Fibroblast of lung (primary cell): ENCODE measurements around the gene GSC2. TPM values are rescaled to one million over a fixed set of nuclear protein-coding genes. Genes with fewer than 3 reads are reported as not detected.

ENCODE experiments used
- DNase-seq, 2 donors: peaks; one replicate each; pipeline versions ENCODE4 v3.0.0 to v3.0.0-alpha.2; 2010; ENCODE audit warnings: low read depth in 2 of 2
- H2AFZ ChIP-seq: 2 replicates; pipeline ENCODE4 v1.5.1; 2012; ENCODE audit warnings: low read length, control low read depth, inconsistent platforms
- H3K27ac ChIP-seq: 2 replicates; pipeline ENCODE4 v1.5.1; 2011; ENCODE audit warnings: low read length, control low read depth; ENCODE audit not compliant: insufficient read depth
- H3K27me3 ChIP-seq: 2 replicates; pipeline ENCODE4 v1.5.1; 2011; ENCODE audit warnings: mild to moderate bottlenecking, low read length; ENCODE audit not compliant: control insufficient read depth, insufficient read depth
- H3K36me3 ChIP-seq: 2 replicates; pipeline ENCODE4 v1.5.1; 2011; ENCODE audit warnings: low read length; ENCODE audit not compliant: control insufficient read depth, insufficient read depth
- H3K4me1 ChIP-seq: 2 replicates; pipeline ENCODE4 v1.5.1; 2011; ENCODE audit warnings: low read length; ENCODE audit not compliant: control insufficient read depth, insufficient read depth; ENCODE audit errors: extremely low read depth
- H3K4me2 ChIP-seq: 2 replicates; pipeline ENCODE4 v1.5.1; 2011; ENCODE audit warnings: low read length, control low read depth; ENCODE audit not compliant: insufficient read depth; ENCODE audit errors: extremely low read depth
- H3K4me3 ChIP-seq, 4 experiments: fragments of 200-600 bp in 1 of 4; sonication (generic) in 1 of 4; replicated peaks in 1 of 4; 2 replicates each; pipeline ENCODE4 v1.5.1; 2011 to 2016; ENCODE audit warnings: low read length in 4 of 4, low read depth in 3 of 4, mild to moderate bottlenecking in 3 of 4, control low read depth in 2 of 4, inconsistent platforms in 1 of 4, mixed read lengths in 1 of 4; ENCODE audit not compliant: insufficient read depth in 1 of 4; ENCODE audit errors: control extremely low read depth in 1 of 4
- H3K79me2 ChIP-seq: 2 replicates; pipeline ENCODE4 v1.5.1; 2012; ENCODE audit warnings: mild to moderate bottlenecking, low read length, inconsistent platforms; ENCODE audit not compliant: control insufficient read depth, insufficient read depth
- H3K9ac ChIP-seq: 2 replicates; pipeline ENCODE4 v1.5.1; 2011; ENCODE audit warnings: mild to moderate bottlenecking, low read length, control low read depth; ENCODE audit not compliant: insufficient read depth
- H3K9me3 ChIP-seq: 2 replicates; pipeline ENCODE4 v1.5.1; 2012; ENCODE audit warnings: low read depth, low read length; ENCODE audit not compliant: control insufficient read depth, insufficient read depth
- H4K20me1 ChIP-seq: 2 replicates; pipeline ENCODE4 v1.5.1; 2011; ENCODE audit warnings: low read length; ENCODE audit not compliant: control insufficient read depth, insufficient read depth; ENCODE audit errors: extremely low read depth
- EZH2 ChIP-seq: IDR thresholded peaks from 2 replicates; pipeline ENCODE4 v1.5.1; 2012; ENCODE audit warnings: low read length, control low read depth, mild to moderate bottlenecking; ENCODE audit errors: missing control alignments
- polyA plus RNA-seq, 2 donors: library from polyadenylated mRNA; depleted of rRNA in 1 of 2; stranded (reverse) in 1 of 2; unstranded in 1 of 2; fragments of >200 nt; gene quantifications; 2 replicates each; pipeline ENCODE4 v1.2.1, GENCODE V29; 2011 to 2012; ENCODE audit warnings: missing spikeins in 1 of 2
- total RNA-seq: library from RNA; depleted of rRNA; stranded (reverse); fragments of >200 nt; gene quantifications from 2 replicates; pipeline ENCODE4 v1.2.1, GENCODE V29; 2014
- TF ChIP-seq, protein P1 (sequence below), 2 donors: IDR thresholded peaks in 1 of 2; conservative IDR thresholded peaks in 1 of 2; 1 replicate in 1 of 2; 2 replicates in 1 of 2; pipeline ENCODE4 v1.5.1; 2011 to 2012; ENCODE audit warnings: low read length in 2 of 2, control low read depth in 1 of 2, inconsistent platforms in 1 of 2, low read depth in 1 of 2, mild to moderate bottlenecking in 1 of 2

Gene GSC2
- total and polyA plus RNA-seq, 2 donors (not counting 1 experiment from before 2014, with no cell fraction given): not detected

DNA sequence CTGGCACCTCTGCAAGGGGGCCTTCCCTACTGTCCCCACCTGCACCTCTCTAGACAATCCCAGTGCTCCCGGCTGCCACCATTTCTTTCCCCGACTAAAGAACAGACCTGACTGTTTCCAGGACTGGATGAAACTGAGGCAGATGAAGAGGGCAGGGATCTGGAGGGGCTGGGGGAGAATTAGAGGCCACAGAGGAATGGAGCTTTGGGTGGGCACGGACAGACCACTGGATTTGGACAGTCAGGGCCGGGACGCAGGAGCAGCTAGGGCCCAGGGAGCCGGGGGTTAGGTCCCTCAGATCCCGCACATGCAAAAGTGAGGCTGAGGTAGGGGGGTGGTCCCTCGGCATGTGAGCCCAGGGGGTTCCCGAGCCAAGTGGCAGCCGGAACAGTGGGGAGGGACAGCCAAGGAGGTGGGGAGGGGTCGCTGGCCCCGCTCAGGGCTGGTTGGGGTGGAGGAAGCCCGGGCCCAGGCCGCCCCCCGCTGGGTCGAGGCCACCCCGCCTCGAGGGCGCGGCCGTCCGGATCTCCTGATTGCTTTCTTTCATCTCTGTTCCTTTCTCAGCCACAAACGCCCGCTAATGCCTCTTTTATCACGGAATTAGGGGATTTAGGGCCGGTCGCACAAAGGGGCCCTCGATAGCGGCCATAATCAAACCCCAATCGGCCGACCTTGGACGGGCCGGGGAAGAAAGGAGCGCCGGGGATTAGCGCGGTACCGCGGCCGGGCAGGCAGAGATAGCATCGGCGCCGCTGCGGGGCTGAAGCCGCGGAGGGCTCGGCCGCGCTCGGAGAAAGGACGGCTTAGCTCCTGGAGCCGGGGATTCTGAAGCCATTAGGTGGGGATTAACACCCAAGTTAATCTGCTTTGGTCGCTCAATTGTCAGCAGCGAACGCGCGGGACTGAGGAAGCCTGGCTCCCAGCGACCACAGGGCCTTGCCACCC, 19.2 kb upstream of the GSC2 start:
- Histone ChIP-seq H4K20me1 (no peaks in the 10 kb centered on the region), H3K36me3 (no peaks in the 10 kb centered on the region), H2AFZ (peak overlapping the region; percentile 42), H3K27ac (no peak overlapping the region), H3K79me2 (peaks cover 23% of the 10 kb centered on the region), H3K4me2 (peak overlapping the region; percentile 84), H3K27me3 (peaks cover 16% of the 10 kb centered on the region), H3K9ac (peak overlapping the region; percentile 1), H3K4me3 (peak overlapping the region in 3 of 4 experiments; percentile 29 to 46 (median 32)), H3K9me3 (no peaks in the 10 kb centered on the region), H3K4me1 (peaks cover 18% of the 10 kb centered on the region)
- TF ChIP-seq, protein P1, sequence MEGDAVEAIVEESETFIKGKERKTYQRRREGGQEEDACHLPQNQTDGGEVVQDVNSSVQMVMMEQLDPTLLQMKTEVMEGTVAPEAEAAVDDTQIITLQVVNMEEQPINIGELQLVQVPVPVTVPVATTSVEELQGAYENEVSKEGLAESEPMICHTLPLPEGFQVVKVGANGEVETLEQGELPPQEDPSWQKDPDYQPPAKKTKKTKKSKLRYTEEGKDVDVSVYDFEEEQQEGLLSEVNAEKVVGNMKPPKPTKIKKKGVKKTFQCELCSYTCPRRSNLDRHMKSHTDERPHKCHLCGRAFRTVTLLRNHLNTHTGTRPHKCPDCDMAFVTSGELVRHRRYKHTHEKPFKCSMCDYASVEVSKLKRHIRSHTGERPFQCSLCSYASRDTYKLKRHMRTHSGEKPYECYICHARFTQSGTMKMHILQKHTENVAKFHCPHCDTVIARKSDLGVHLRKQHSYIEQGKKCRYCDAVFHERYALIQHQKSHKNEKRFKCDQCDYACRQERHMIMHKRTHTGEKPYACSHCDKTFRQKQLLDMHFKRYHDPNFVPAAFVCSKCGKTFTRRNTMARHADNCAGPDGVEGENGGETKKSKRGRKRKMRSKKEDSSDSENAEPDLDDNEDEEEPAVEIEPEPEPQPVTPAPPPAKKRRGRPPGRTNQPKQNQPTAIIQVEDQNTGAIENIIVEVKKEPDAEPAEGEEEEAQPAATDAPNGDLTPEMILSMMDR (conservative IDR thresholded peaks at IDR 0.05 in 1 of 2, IDR thresholded peaks at IDR 0.05 in 1 of 2; ENCODE audit: low read depth in 1 of 2, low read length in 2 of 2): no peak
- TF ChIP-seq EZH2: peak; percentile 55
- no peak for DNase-seq

DNA sequence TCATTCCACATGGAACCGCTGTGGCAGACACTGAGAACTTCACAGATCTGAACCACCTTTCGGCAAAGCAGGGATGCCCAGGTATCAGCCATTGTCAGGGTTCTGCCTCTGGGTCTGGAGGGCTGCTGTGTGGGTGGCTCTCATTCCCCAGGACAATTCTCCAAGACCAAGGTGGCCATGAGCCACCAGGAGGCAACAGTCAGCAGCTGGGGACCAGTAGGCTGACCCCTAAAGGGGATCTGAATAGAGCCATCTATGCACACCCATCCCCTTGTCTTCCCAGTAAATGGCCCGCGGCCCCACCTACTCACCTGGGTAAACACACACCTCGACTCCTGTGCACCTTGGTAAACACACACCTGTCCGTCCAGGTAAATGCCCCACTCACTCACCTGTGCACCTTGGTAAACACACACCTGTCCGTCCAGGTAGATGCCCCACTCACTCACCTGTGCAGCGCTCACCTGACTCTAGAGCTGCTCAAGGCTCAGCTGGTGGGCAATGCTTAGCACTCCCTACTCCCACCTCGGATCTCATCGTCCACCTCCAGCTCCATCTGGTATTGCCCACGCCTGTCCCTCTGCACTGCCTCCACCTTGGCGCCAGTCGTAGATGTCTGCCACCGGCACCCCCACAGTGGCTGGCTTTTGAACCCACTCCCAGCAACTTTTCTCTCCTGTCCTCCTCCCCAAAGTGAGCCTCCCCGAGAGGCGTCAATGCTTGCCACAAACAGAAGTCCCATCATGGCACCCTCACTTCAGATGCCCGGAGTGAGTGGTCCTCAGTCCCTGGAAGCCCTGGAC, 18.2 kb upstream of the GSC2 start:
- Histone ChIP-seq H3K4me3 (no peak overlapping the region), H3K4me1 (peaks cover 16% of the 10 kb centered on the region), H4K20me1 (no peaks in the 10 kb centered on the region), H3K27me3 (peaks cover 16% of the 10 kb centered on the region), H3K36me3 (no peaks in the 10 kb centered on the region), H2AFZ (no peak overlapping the region), H3K9me3 (no peaks in the 10 kb centered on the region), H3K27ac (no peak overlapping the region), H3K4me2 (no peak overlapping the region), H3K9ac (no peak overlapping the region), H3K79me2 (peaks cover 18% of the 10 kb centered on the region)
- TF ChIP-seq, protein P1 (conservative IDR thresholded peaks at IDR 0.05 in 1 of 2, IDR thresholded peaks at IDR 0.05 in 1 of 2; ENCODE audit: low read depth in 1 of 2, low read length in 2 of 2): no peak
- TF ChIP-seq EZH2: no peak
- DNase-seq: no peak
